T-cell (primary cell): ENCODE data around the gene FBLN2. TPM values are rescaled to one million over a fixed set of nuclear protein-coding genes. Genes with fewer than 3 reads are reported as not detected.

Source experiments
- ATAC-seq, 4 experiments: fragments of 200-7000 bp in 3 of 4; fragments of 150-1000 bp in 1 of 4; cut with Tn5 transposase; replicated peaks in 1 of 4; 1 replicate in 3 of 4; 2 replicates in 1 of 4; pipeline ENCODE4 v1.10.0; 2021; ENCODE audit warnings: moderate library complexity in 3 of 4, mild to moderate bottlenecking in 2 of 4, moderate number of reproducible peaks in 1 of 4
- CTCF ChIA-PET, 2 donors: fragments of 300-600 bp; sonication (Branson Sonifier 250); formaldehyde crosslinking; loops; one replicate each; lab custom pipeline; 2022; ENCODE audit warnings: antibody characterized with exemption in 2 of 2; lab: Charles Lee
- POLR2A ChIA-PET, 2 donors: fragments of 300-600 bp; sonication (Branson Sonifier 250); formaldehyde crosslinking; loops; one replicate each; lab custom pipeline; 2022; ENCODE audit warnings: antibody characterized with exemption in 2 of 2; lab: Charles Lee
- DNase-seq, 35 experiments: peaks; one replicate each; pipeline versions ENCODE4 v3.0.0 to v3.0.0-alpha.2; 2013 to 2023
- H3K27ac ChIP-seq: one replicate; pipeline ENCODE4 v1.5.1; 2013; ENCODE audit warnings: low read length
- H3K27me3 ChIP-seq, 2 experiments: replicated peaks in 1 of 2; 1 replicate in 1 of 2; 2 replicates in 1 of 2; pipeline versions ENCODE4 v1.6.1 to v1.7.0; 2013; ENCODE audit warnings: low read length in 1 of 2, mixed read lengths in 1 of 2; ENCODE audit not compliant: control insufficient read depth in 2 of 2, insufficient read depth in 2 of 2; ENCODE audit errors: extremely low read depth in 1 of 2
- H3K36me3 ChIP-seq, 2 donors: 1 replicate in 1 of 2; 2 replicates in 1 of 2; pipeline versions ENCODE4 v1.6.1 to v1.7.0; 2013; ENCODE audit warnings: low read length in 1 of 2; ENCODE audit not compliant: control insufficient read depth in 2 of 2, insufficient read depth in 1 of 2; ENCODE audit errors: extremely low read depth in 1 of 2
- H3K4me1 ChIP-seq, 2 experiments: 1 replicate in 1 of 2; 2 replicates in 1 of 2; pipeline versions ENCODE4 v1.6.1 to v1.7.0; 2013; ENCODE audit warnings: low read length in 2 of 2, mixed read lengths in 1 of 2; ENCODE audit not compliant: insufficient read depth in 2 of 2, control insufficient read depth in 1 of 2; ENCODE audit errors: extremely low read depth in 1 of 2
- H3K4me3 ChIP-seq, 2 donors: 1 replicate in 1 of 2; 2 replicates in 1 of 2; pipeline versions ENCODE4 v1.5.1 to v1.7.0; 2013; ENCODE audit warnings: mild to moderate bottlenecking in 2 of 2, low read length in 1 of 2, moderate library complexity in 1 of 2; ENCODE audit not compliant: control insufficient read depth in 1 of 2; ENCODE audit errors: extremely low read depth in 1 of 2
- H3K9me3 ChIP-seq: 2 replicates; pipeline ENCODE4 v1.7.0; 2013
- H3K27ac Mint-ChIP-seq, 2 donors: one replicate each; pipeline ENCODE4 v1.8.0; 2020 to 2021; ENCODE audit warnings: mild to moderate bottlenecking in 2 of 2, mixed read lengths in 2 of 2
- H3K27me3 Mint-ChIP-seq, 2 donors: one replicate each; pipeline ENCODE4 v1.8.0; 2021 to 2022; ENCODE audit warnings: mixed read lengths in 2 of 2
- H3K36me3 Mint-ChIP-seq: one replicate; pipeline ENCODE4 v1.8.0; 2021; ENCODE audit warnings: mixed read lengths
- H3K4me1 Mint-ChIP-seq, 3 donors: one replicate each; pipeline ENCODE4 v1.8.0; 2020 to 2022; ENCODE audit warnings: mixed read lengths in 3 of 3, mild to moderate bottlenecking in 1 of 3
- H3K4me3 Mint-ChIP-seq, 3 donors: one replicate each; pipeline ENCODE4 v1.8.0; 2020 to 2022; ENCODE audit warnings: mild to moderate bottlenecking in 3 of 3, mixed read lengths in 3 of 3, moderate library complexity in 3 of 3
- H3K9me3 Mint-ChIP-seq, 3 donors: one replicate each; pipeline ENCODE4 v1.8.0; 2020 to 2022; ENCODE audit warnings: mixed read lengths in 3 of 3
- WGBS: methylation state at CpG from one replicate; pipeline ENCODE4 v1.1.5; 2013; ENCODE audit warnings: missing lambda C conversion rate; ENCODE audit not compliant: insufficient coverage; 5-methylcytosine and 5-hydroxymethylcytosine counted together
- total RNA-seq, 35 experiments: library from RNA in 6 of 35; stranded (reverse) in 6 of 35; fragments of 120-200 nt in 1 of 35; gene quantifications; one replicate each; pipeline versions ENCODE4 v1.2.1 to v1.2.4 and lab custom pipeline; 2013 to 2026

The FBLN2 gene
- total RNA-seq, 5 donors from 2014 or later (not counting 1 experiment from before 2014, with no cell fraction given), result 1.5 to 5.8 (median 2.8) TPM

DNA sequence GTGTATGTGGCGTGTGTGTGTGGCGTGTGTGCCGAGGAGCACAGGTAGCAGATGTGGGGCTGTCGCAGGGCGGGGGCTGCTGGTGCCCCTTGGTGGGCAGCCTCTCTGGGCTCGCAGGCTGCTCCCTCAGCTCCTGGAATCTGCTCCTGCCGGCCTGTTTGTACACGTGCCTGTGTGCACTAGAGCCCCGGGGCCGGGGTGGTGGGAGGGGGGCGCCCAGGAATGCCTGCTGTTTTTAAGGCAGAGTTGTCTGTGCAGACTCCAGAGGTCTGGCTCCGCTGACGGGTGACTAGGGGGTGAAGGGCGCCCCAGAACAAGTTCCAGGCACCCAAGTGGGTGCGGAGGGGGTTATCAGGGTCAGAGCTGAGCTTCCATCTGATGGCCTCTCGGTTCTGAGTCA lies 112.2 kb downstream of the FBLN2 start:
- no peaks in the 10 kb centered on the region for H3K9me3 ChIP-seq
- 91% methylated on average over 11 of the region's 16 CpGs for whole genome bisulfite sequencing
- POLR2A ChIA-PET, result no interaction called here
- peaks cover 0 to 8% of the 10 kb centered on the region in 2 experiments for H3K4me1 ChIP-seq
- Mint-ChIP-seq H3K27me3 (peaks cover 0 to 12% of the 10 kb centered on the region in 2 donors), H3K9me3 (no peaks in the 10 kb centered on the region), H3K4me1 (peaks cover 2 to 9% (median 7%) of the 10 kb centered on the region in 3 donors), H3K36me3 (no peaks in the 10 kb centered on the region), H3K27ac (no peak overlapping the region), H3K4me3 (no peak overlapping the region)
- CTCF ChIA-PET, result interaction anchor here in 1 of 2 donors (0.9 kb wide), 1 partner anchor 165 kb away, joined by 6 read pairs; no protein-coding TSS in a partner anchor
- H3K27me3 ChIP-seq, result peaks cover 3 to 50% of the 10 kb centered on the region in 2 experiments
- ATAC-seq (no peak), DNase-seq (no peak)
- H3K27ac ChIP-seq, result no peak overlapping the region
- H3K36me3 ChIP-seq, result no peaks in the 10 kb centered on the region
- H3K4me3 ChIP-seq, result no peak overlapping the region

DNA sequence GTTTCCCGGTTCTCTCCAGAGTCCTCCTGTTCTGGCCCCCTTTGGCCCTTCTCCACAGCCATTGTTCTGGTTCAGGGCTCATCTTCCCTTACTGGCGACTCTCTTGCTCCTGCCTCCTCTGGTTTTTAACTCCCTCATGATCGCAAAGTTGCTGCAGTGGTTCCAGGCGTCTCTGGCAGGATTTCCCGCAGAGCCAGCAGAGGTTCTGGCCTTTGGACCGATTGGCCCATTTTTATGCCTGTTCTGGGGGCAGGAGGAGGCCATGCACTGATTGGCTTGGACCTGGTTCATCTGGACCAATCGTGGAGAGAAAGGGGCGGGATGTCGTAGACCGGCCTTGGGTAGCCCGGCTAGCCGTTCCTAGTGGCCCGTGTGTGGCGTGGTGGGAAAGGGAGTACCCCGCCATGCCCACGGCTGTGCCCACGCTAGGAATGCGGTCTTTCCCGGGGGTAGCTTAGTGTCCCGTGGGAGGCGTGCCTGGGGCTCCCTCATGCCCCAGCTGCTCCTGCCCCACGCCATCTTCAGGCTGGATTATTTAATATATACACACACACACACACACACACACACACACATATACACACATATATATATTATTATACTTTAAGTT lies 113.4 kb downstream of the FBLN2 start:
- ATAC-seq, result no peak
- H3K36me3 Mint-ChIP-seq, result no peaks in the 10 kb centered on the region
- no peak overlapping the region for H3K27ac ChIP-seq
- peaks cover 2 to 6% (median 4%) of the 10 kb centered on the region in 3 donors for H3K4me1 Mint-ChIP-seq
- peaks cover 0 to 8% of the 10 kb centered on the region in 2 experiments for H3K4me1 ChIP-seq
- peaks cover 0 to 42% of the 10 kb centered on the region in 2 experiments for H3K27me3 ChIP-seq
- no peak overlapping the region for H3K27ac Mint-ChIP-seq
- no peak overlapping the region for H3K4me3 Mint-ChIP-seq
- WGBS, result 89% methylated on average over 17 of the region's 22 CpGs
- H3K4me3 ChIP-seq, result no peak overlapping the region
- peaks cover under 1 to 5% of the 10 kb centered on the region in 2 donors for H3K27me3 Mint-ChIP-seq
- no peaks in the 10 kb centered on the region for H3K9me3 Mint-ChIP-seq
- H3K36me3 ChIP-seq, result no peaks in the 10 kb centered on the region
- POLR2A ChIA-PET, result no interaction called here
- H3K9me3 ChIP-seq, result no peaks in the 10 kb centered on the region
- CTCF ChIA-PET, result interaction anchor here in 1 of 2 donors (0.6 kb wide), 1 partner anchor 223 kb away, joined by 3 read pairs; no protein-coding TSS in a partner anchor
- no peak for DNase-seq

DNA sequence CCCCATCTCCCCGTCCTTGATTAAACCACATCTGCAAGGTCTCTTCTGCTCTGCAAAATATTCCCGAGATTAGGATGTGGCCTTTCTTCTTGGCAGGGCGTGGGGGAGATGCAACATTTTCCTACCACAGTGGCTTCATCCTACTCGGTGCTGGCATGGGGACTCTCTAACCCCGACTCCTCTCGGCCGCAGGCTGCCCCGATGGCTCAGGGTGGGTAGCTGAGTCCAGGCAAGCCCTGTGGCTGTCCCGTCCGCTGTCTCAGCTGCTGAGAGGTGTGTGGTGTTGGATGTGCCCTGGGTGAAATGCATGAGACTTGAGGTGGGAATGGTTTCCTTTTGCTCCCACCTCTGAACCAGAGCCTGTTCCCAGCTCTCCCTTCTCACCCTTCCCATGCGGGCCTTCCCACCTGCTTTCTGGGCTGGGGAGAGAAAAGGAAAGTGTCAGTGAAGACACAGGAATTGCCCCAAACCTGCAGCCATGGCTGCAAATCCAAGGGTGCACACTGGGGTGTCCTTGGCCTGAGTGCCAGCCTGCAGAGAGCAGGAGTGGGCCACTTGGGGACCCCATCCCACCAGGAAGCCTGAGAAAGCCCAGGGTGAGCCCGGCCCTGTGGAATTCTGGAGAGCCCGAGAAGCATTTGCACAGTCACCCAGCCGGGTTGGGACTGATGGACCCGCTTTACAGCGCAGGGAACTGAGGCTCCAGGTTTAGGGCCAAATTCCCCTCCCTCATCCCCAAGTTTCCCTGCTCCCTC lies 115.0 kb downstream of the FBLN2 start:
- CTCF ChIA-PET, result no interaction called here
- WGBS, result 95% methylated on average over 7 of the region's 16 CpGs
- POLR2A ChIA-PET, result no interaction called here

DNA sequence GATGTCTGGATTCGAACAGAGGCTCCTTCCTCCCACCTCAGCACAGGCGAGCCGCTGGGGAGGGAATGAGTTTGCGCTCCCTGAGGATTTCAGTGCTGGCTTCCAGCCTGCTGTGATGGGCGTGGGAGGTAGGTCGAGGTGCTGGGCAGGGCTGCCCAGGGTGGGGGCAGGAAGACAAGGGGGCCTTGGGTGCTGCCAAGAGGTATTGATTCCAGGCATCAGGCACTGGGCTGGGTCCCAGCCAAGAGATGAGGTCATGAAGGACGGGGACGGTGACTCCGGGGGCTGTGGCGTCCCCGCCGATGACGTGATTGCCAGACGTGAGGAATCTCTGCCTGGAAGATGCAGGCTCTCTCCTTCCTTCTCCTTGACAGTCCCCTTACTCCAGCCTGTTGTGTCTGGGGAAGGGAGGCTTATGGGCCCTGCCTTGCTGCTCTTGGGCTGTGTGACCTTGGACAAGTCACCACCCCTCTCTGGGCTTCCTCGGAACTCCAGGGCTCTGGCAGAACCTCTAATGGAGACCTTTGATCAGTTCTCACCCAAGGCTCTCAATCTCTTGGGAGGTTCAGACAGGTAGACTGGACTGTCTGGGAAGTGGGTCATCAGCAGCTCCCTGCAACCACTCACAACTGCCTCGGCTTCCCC lies 116.8 kb downstream of the FBLN2 start:
- DNase-seq (no peak), ATAC-seq (no peak)
- H3K27ac ChIP-seq, result no peak overlapping the region
- ChIA-PET POLR2A (no interaction called here), CTCF (no interaction called here)
- no peaks in the 10 kb centered on the region for H3K4me1 ChIP-seq
- Mint-ChIP-seq H3K4me3 (no peak overlapping the region), H3K36me3 (no peaks in the 10 kb centered on the region), H3K9me3 (no peaks in the 10 kb centered on the region), H3K27me3 (peaks cover 12 to 16% of the 10 kb centered on the region in 2 donors), H3K27ac (no peak overlapping the region), H3K4me1 (no peaks in the 10 kb centered on the region)
- no peaks in the 10 kb centered on the region for H3K9me3 ChIP-seq
- peaks cover 0 to 43% of the 10 kb centered on the region in 2 experiments for H3K27me3 ChIP-seq
- no peak overlapping the region for H3K4me3 ChIP-seq
- H3K36me3 ChIP-seq, result no peaks in the 10 kb centered on the region
- WGBS, result 76% methylated on average over 3 of the region's 16 CpGs

More for the DNA sequence above, 115.0 kb downstream of the FBLN2 start:
- H3K36me3 Mint-ChIP-seq, result no peaks in the 10 kb centered on the region
- Histone ChIP-seq H3K27me3 (peaks cover 0 to 31% of the 10 kb centered on the region in 2 experiments), H3K36me3 (no peaks in the 10 kb centered on the region), H3K4me1 (no peaks in the 10 kb centered on the region), H3K27ac (no peak overlapping the region), H3K4me3 (no peak overlapping the region), H3K9me3 (no peaks in the 10 kb centered on the region)
- no peaks in the 10 kb centered on the region for H3K9me3 Mint-ChIP-seq
- ATAC-seq, result no peak
- no peak for DNase-seq
- no peak overlapping the region for H3K4me3 Mint-ChIP-seq
- H3K4me1 Mint-ChIP-seq, result no peaks in the 10 kb centered on the region
- peaks cover 7 to 12% of the 10 kb centered on the region in 2 donors for H3K27me3 Mint-ChIP-seq
- H3K27ac Mint-ChIP-seq, result no peak overlapping the region

DNA sequence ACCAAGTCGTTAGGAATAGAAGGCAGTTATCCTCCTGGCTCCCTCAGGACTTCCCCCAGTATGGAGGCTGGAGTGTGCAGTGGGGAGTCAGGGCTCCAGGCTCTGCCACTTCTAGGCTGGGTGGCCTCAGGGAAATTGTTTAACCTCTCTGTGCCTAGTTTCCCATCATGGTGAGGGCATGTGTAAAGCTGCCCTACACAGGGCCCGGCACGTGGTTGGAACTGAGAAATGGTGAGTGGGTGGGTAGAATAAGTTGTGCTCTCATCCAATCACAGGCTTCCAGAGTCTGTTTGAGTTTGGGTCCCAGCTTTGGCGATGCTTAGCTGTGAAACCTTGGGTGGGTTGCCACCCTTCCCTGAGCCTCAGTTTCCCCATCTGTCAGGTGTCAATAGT lies 117.3 kb downstream of the FBLN2 start:
- ATAC-seq, result no peak
- ChIA-PET POLR2A (no interaction called here), CTCF (no interaction called here)
- Mint-ChIP-seq H3K27me3 (peaks cover 12 to 16% of the 10 kb centered on the region in 2 donors), H3K4me3 (no peak overlapping the region), H3K9me3 (no peaks in the 10 kb centered on the region), H3K36me3 (no peaks in the 10 kb centered on the region), H3K27ac (no peak overlapping the region), H3K4me1 (no peaks in the 10 kb centered on the region)
- Histone ChIP-seq H3K36me3 (no peaks in the 10 kb centered on the region), H3K27ac (no peak overlapping the region), H3K27me3 (peaks cover 0 to 48% of the 10 kb centered on the region in 2 experiments), H3K4me3 (no peak overlapping the region), H3K9me3 (no peaks in the 10 kb centered on the region), H3K4me1 (no peaks in the 10 kb centered on the region)
- no peak for DNase-seq
- 49% methylated on average over 3 of the region's 4 CpGs for WGBS
